ENCODE data around the gene ERCC5. TPM values are rescaled to one million over a fixed set of nuclear protein-coding genes. Genes with fewer than 3 reads are reported as not detected.

ERCC5 gene
- total and polyA plus RNA-seq, 12 donors: 18.1 to 59.5 (median 33.4) TPM

- Histone ChIP-seq H3K36me3 (peaks cover 0 to 95% (median 30%) of the 10 kb centered on the region in 9 donors), H3K27ac (no peak overlapping the region), H3K4me3 (no peak overlapping the region), H3K4me1 (peaks cover 0 to 7% (median 1%) of the 10 kb centered on the region in 9 donors), H3K27me3 (no peaks in the 10 kb centered on the region), H3K9me3 (no peaks in the 10 kb centered on the region)
- TF ChIP-seq CTCF (IDR thresholded peaks at IDR 0.05): no peak
- DNase-seq (no peak), ATAC-seq (peak in 1 of 8 donors; percentile 44)
- 33 to 39% methylated on average over 4 of the region's 4 CpGs for WGBS, 2 donors
- intact Hi-C loops (cut with DNase I): no loop called here
Measured at GRCh38 chr13:102830646-102831045, 15.2 kb upstream of the ERCC5 start.

DNA sequence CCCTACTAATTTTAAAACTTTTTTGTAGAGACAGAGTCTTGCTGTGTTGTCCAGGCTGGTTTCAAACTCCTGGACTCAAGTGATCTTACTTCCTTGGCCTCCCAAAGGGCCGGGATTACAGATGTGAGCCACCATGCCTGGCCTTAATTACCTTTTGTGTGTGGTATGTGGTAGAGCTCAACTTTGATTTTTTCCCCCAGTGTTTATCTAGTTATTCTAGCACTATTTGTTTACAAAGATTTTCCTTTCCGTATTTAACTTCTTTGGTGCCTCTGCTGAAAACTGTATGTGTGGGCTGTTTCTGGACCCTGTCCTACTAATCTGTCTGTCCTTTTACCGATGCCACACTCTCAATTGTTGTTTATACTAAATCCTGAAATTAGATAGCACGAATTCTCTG, 9.4 kb upstream of the ERCC5 start:
- TF ChIP-seq CTCF (IDR thresholded peaks at IDR 0.05): no peak
- intact Hi-C loops (cut with DNase I): no loop called here
- H3K27ac ChIP-seq: no peak overlapping the region
- H3K36me3 ChIP-seq: peaks cover 0 to 98% (median 45%) of the 10 kb centered on the region in 9 donors
- no peaks in the 10 kb centered on the region for H3K4me1 ChIP-seq
- H3K9me3 ChIP-seq: no peaks in the 10 kb centered on the region
- DNase-seq (no peak), ATAC-seq (no peak)
- no peak overlapping the region for H3K4me3 ChIP-seq
- H3K27me3 ChIP-seq: no peaks in the 10 kb centered on the region
- WGBS, 2 donors: 96 to 99% methylated on average over 4 of the region's 4 CpGs

DNA sequence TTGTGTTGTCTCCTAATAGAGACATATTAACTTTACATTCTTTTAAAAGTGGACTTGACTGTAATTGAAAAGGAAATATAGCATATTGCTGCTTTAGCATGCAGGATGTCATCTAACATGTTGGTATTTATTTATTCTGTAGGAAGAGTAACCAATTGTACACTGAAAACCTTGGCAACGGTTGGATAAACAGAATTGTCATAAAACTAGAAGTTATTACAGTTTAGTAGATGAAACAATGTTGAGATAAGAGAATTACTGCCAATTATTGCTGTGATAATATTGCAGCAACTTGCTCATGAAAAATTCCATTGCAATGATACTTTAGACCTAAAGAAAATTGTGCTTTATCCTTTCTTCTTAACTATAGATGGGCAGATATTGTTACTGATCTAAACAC, 7.6 kb upstream of the ERCC5 start:
- 77 to 81% methylated on average over 1 of the region's 1 CpG for WGBS, 2 donors
- no peak for TF ChIP-seq CTCF (IDR thresholded peaks at IDR 0.05)
- H3K27ac ChIP-seq: no peak overlapping the region
- no peaks in the 10 kb centered on the region for H3K27me3 ChIP-seq
- DNase-seq (no peak), ATAC-seq (no peak)
- H3K36me3 ChIP-seq: peaks cover 0 to 99% (median 44%) of the 10 kb centered on the region in 9 donors
- no peak overlapping the region for H3K4me3 ChIP-seq
- H3K4me1 ChIP-seq: no peaks in the 10 kb centered on the region
- intact Hi-C loops (cut with DNase I): no loop called here
- no peaks in the 10 kb centered on the region for H3K9me3 ChIP-seq

- Histone ChIP-seq H3K4me3 (no peak overlapping the region), H3K27me3 (no peaks in the 10 kb centered on the region), H3K9me3 (no peaks in the 10 kb centered on the region), H3K4me1 (no peaks in the 10 kb centered on the region), H3K27ac (no peak overlapping the region), H3K36me3 (peaks cover 0 to 92% (median 44%) of the 10 kb centered on the region in 9 donors)
- no peak for TF ChIP-seq CTCF (IDR thresholded peaks at IDR 0.05)
- DNase-seq (no peak), ATAC-seq (no peak)
- 46 to 49% methylated on average over 4 of the region's 4 CpGs for WGBS, 2 donors
- intact Hi-C loops (cut with DNase I): no loop called here
Measured at GRCh38 chr13:102838982-102839381, 6.8 kb upstream of the ERCC5 start.
